DMS79 treated with DMSO at 0.1 percent for 48 hours (cell line): ENCODE measurements around the gene YWHAE.
"Not testable (repeated sequence)": the region's sequence is repeated elsewhere in the genome, so short reads cannot be mapped to it uniquely, and the experiment has no call there.

ENCODE experiments used
- DNase-seq: peaks from one replicate; lab custom pipeline; 2025; lab: John Stamatoyannopoulos, UW

YWHAE gene

DNA sequence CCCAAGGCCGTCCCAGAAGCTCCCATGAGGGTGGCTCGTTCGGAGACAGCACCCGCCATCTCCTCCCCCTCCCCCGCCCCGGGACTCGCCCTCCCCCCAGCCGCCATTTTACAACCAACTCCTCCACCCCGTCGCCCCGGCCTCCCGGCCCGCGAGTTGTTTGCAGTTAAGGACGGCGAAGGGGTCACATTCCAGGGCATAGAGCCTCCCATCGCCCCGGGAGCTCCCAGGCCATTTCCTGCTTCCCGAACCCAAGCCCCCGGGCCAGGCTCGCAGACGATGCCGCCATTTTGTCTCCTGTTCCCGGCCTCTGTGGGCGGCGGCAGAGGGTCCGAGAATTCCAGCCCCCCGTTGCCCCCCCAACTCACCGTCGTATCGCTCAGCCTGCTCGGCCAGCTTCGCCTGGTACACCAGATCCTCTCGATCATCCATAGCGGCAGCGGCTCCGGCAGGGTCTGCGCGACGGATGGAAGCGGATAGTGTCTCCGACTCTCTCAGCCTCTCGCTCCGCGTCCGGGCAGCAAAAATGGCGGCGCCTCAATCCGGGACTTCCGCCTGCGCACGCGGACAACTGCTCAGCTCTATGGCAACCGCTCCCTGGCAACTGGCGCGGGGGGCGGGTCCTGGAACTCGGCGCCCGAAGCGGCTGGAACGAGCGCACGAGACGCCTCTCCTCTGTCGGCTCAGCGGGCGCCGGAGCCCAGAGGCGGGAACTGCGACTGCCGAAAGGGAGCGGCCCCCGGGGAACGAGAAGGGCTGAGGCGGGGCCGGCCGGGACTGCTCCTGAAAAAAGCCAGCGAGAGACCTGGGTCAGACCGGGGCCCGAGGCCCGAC, at the start of gene YWHAE:
Gene YWHAE (minus strand): TSS at position 544 of the 834 bp plus-strand sequence. CDS start 112 bp downstream, at position 432.
- DNase-seq: peak; percentile 75

DNA sequence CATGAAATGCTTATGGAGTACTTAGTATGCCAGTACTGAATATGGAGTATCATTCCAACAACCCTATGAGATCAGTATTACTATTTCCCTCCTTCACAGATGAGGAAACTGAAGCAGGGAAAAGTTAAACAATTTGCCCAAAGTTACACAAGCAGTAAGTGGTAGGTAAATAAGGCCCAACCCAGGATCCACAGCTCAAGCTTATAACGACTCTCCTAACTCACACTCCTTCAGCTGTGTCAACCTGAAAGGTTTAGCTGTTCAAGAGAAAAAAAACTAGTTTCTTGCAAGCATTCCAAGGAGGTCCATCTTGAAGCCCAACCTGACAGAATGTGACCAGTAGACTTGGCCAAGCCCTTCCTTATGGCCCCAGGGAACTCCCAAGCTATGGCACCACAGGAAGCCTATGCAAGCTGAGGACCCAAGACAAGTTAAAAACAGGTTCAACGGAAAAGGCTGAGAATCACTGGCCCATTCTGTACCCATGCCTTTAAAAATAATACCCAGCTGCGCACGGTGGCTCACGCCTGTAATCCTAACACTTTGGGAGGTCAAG, 49.5 kb upstream of the YWHAE start:
- DNase-seq: no peak

DNA sequence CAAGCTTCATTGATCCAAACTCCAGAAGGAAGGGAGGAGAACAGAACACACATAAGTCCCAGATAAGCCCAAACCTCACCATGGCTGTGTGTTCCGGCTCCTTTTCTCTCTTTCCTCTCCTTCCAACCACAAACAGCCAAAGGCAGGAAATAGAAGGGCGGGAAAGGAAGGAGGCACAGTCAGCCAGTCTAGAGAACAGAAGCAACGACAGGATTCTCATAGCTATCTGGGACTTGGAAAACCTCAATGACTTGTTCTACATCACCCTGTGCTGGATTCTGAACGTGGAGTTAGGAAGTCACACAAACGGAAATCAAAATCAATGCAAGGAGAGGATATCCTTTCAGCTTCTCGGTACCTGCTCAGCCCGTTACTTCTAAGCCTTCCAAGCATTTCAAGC, 47.0 kb upstream of the YWHAE start:
- no peak for DNase-seq

DNA sequence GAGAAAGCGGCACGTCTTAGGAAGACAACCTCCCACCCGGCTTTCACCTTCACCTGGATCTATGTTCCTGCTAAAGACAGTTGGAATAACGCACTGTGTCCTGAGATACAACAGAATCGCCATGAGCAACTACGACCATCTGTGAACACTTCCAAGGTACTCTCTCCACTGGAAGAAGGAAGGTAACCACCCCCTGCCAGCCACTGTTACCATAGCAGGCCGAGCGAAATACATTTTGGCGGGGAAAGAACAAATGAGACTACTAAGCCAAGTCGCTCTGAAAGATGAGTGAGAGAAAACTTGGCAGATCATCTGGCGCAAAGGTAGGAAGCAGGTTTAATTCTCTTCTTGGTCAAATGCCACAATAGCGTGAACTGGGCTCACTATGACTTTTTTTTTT, 46.2 kb upstream of the YWHAE start:
- no peak for DNase-seq

- not testable (repeated sequence) for DNase-seq
Observed at GRCh38 chr17:1445695-1446094, 45.7 kb upstream of the YWHAE start.

- not testable (repeated sequence) for DNase-seq
Observed at GRCh38 chr17:1442721-1443120, 42.7 kb upstream of the YWHAE start.

- no peak for DNase-seq
Observed at GRCh38 chr17:1442187-1442586, 42.2 kb upstream of the YWHAE start.

DNA sequence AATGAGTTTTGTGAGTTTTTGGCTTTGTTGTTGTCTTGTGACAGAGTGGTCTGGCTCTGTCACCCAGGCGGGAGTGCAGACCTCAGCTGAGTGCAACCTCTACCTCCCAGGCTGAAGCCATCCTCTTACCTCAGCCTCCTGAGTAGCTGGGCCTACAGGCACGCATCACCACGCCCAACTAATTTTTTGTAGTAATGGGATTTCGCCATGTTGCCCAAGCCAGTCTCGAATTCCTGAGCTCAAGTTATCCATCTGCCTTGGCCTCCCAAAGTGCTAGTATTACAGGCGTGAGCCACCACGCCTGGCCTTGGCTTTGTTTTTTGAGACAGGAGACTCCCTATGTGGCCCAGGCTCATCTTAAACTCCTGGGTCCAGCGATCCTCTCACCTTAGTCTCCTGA, 40.9 kb upstream of the YWHAE start:
- no peak for DNase-seq

GRCh38 chr17:1438593-1439083, 38.6 kb upstream of the YWHAE start:
- DNase-seq: no peak

DNA sequence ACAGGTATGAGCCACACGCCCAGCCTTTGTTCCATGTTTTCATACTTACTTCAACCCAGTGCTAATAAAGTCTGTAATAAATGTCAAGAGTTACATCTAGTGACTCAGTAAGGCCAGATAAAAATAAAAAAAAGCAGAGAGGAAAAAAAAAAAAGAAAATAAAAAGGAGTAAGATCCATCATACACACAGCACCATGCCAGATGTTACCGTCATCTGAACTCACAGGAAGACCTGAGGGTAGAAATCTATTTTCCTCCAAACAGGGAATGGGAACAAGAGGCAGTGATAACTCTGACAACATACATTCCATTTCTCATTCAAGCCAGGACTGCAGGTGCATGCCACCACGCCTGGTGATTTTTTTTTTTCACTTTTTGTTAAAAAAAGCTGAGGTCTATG, 35.3 kb upstream of the YWHAE start:
- DNase-seq: no peak

GRCh38 chr17:1434150-1434549, 34.1 kb upstream of the YWHAE start:
- DNase-seq: no peak

DNA sequence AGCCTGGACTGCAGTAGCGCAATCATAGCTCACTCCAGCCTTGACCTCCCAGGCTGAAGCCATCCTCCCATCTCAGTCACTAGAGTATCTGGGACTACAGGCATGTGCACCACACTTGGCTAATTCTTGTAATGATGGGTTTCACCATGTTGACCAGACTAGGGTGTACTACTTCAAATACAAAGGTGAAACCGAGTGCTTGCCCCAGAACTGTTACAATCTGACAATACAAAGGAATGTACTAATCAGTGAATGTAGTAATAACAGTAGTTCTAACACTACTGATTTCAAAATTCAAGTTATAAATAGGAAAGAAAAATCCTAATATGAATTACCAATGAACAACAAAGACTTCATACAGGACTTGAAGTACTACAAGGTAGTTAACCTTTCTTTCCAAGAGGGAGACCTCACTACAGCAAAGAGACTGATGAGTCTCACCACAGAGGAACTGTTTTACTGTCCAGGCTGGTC, 31.6 kb upstream of the YWHAE start:
- DNase-seq: no peak

DNA sequence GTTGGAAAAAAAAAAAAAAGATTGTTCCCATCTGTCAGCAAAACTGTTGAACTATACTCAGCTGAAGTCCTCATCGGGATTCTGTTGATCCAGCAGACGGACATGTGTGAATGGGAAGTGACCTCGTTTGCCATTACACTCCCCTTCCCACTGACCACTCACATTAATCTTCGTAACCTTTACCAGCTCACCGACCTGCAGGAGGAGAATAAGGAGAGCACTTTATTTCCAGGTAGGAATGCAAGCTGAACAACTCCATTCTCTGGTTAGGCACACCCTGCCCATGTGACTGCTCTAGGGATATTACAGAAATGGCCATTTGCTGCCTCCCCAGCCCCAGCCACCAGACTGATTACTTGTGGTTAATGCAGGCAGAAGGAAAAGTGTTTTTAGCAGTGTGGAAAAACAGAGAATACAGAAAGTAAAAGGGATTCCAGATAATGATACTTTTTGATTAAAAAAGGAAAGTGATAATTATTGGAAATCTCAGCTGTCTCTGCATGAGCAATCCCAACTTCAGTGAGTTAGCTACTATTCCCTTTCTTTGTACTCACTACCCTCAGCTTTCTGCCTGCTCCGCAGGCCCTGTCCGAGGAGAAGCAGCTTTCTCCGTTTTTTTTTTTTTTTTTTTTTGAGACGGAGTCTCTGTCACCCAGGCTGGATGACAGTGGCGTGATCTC, 23.6 kb upstream of the YWHAE start:
- no peak for DNase-seq

- DNase-seq: no peak
Observed at GRCh38 chr17:1422885-1423284, 22.9 kb upstream of the YWHAE start.

GRCh38 chr17:1421470-1421869, 21.4 kb upstream of the YWHAE start:
- DNase-seq: no peak

- DNase-seq: no peak
Observed at GRCh38 chr17:1420981-1421380, 21.0 kb upstream of the YWHAE start.

- DNase-seq: no peak
Observed at GRCh38 chr17:1420163-1420562, 20.1 kb upstream of the YWHAE start.

DNA sequence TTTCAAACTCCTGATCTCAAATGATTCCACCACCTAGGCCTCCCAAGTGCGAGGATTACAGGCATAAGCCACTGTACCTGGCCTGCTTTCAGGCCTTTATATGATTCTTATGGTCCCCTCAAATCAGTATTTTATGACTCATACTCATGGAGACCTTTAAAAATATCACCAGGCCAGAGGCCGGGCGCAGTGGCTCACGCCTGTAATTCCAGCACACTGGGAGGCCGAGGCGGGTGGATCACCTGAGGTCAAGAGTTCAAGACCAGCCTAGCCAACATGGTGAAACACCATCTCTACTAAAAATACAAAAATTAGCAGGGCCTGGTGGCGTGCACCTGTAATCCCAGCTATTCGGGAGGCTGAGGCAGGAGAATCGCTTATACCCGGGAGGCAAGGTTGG, 18.5 kb upstream of the YWHAE start:
- not testable (repeated sequence) for DNase-seq

DNA sequence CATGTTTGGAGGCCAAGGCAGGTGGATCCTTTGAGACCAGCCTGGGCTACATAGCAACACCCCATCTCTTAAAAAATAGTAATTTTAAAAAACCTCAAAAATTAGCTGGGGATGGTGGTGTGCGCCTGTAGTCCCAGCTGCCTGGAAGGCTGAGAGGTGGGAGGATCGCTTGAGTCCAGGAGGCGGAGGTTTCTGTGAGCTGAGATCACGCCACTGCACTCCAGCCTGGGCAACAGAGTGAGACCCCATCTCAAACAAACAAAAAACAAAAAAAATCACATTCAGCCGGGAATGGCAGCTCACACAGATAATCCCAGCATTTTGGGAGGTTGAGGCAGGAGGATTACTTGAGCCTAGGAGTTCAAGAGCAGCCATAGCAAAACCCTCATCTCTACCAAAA, 16.4 kb upstream of the YWHAE start:
- no peak for DNase-seq

DNA sequence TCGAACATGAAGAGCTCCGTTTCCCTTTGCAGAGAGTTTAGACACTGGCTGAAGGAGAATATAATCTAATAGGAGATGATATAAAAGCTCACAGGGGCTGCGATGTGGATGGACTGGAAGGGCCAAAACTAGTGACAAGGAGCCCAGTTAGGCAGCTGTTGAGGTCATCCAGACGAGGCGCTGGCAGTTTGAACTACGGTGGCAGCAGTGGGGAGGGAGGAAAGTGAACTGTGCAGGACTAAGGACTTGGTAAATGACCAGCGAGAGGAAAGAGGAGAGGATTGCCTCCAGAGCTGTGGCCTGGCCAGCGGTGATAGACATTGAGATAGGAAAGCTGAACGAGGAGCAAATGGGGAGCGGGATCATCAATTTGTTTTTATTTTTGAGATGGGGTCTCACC, 14.6 kb upstream of the YWHAE start:
- DNase-seq: no peak

GRCh38 chr17:1414001-1414574, 14.1 kb upstream of the YWHAE start:
- no peak for DNase-seq

- no peak for DNase-seq
Observed at GRCh38 chr17:1413281-1413791, 13.3 kb upstream of the YWHAE start.
